Spleen (tissue), 11 donors: Measurements from ENCODE around the gene NHEJ1. TPM values are rescaled to one million over a fixed set of nuclear protein-coding genes. Genes with fewer than 3 reads are reported as not detected.

Experiments
- DNase-seq: peaks from one replicate; pipeline ENCODE4 v3.0.0-alpha.2; 2020
- H3K27ac ChIP-seq, 8 donors: fragments of 200-600 bp; sonication (generic) in 7 of 8; 1 replicate in 4 of 8; 2 replicates in 4 of 8; pipeline versions ENCODE4 v1.5.0 to v1.8.0; 2016 to 2021; ENCODE audit warnings: inconsistent platforms in 4 of 8, mild to moderate bottlenecking in 4 of 8, moderate library complexity in 1 of 8
- H3K27me3 ChIP-seq, 7 donors: fragments of 200-600 bp; sonication (generic) in 6 of 7; replicated peaks in 1 of 7; 1 replicate in 4 of 7; 2 replicates in 3 of 7; pipeline versions ENCODE4 v1.5.0 to v1.8.0; 2016 to 2021; ENCODE audit warnings: inconsistent platforms in 3 of 7, mild to moderate bottlenecking in 1 of 7
- H3K36me3 ChIP-seq, 6 donors: fragments of 200-600 bp; sonication (generic) in 5 of 6; 1 replicate in 4 of 6; 2 replicates in 2 of 6; pipeline versions ENCODE4 v1.5.0 to v1.8.0; 2016 to 2021; ENCODE audit warnings: inconsistent platforms in 2 of 6
- H3K4me1 ChIP-seq, 6 donors: fragments of 200-600 bp; sonication (generic) in 5 of 6; 1 replicate in 3 of 6; 2 replicates in 3 of 6; pipeline versions ENCODE4 v1.5.0 to v1.8.0; 2016 to 2021; ENCODE audit warnings: inconsistent platforms in 3 of 6
- H3K4me3 ChIP-seq, 8 donors: fragments of 200-600 bp; sonication (generic) in 7 of 8; 1 replicate in 4 of 8; 2 replicates in 4 of 8; pipeline versions ENCODE4 v1.5.0 to v1.8.0; 2016 to 2021; ENCODE audit warnings: inconsistent platforms in 4 of 8, mild to moderate bottlenecking in 4 of 8, moderate library complexity in 2 of 8
- H3K9me3 ChIP-seq, 8 donors: fragments of 200-600 bp; sonication (generic) in 7 of 8; 1 replicate in 4 of 8; 2 replicates in 4 of 8; pipeline versions ENCODE4 v1.5.0 to v1.8.0; 2016 to 2021; ENCODE audit warnings: inconsistent platforms in 4 of 8
- CTCF ChIP-seq, 11 experiments: fragments of 200-600 bp in 7 of 11; fragments of 450-650 bp in 4 of 11; sonication (generic) in 4 of 11; IDR thresholded peaks in 8 of 11; conservative IDR thresholded peaks in 3 of 11; 1 replicate in 7 of 11; 2 replicates in 4 of 11; pipeline versions ENCODE4 v1.4.0 to v1.8.0; 2016 to 2021; ENCODE audit warnings: antibody characterized with exemption in 11 of 11, inconsistent platforms in 4 of 11, mild to moderate bottlenecking in 1 of 11
- POLR2A ChIP-seq, 3 donors: fragments of 450-650 bp; IDR thresholded peaks; one replicate each; pipeline ENCODE4 v1.5.1; 2017; ENCODE audit warnings: antibody characterized with exemption in 3 of 3, mild to moderate bottlenecking in 1 of 3
- POLR2AphosphoS5 ChIP-seq, 3 donors: sonication (generic); formaldehyde crosslinking; IDR thresholded peaks; one replicate each; pipeline ENCODE4 v1.5.1; 2017; ENCODE audit warnings: antibody characterized with exemption in 3 of 3
- WGBS, 5 donors: extraction: QIAGEN DNeasy Blood & Tissue Kit in 3 of 5; methylation state at CpG; one replicate each; pipeline versions ENCODE4 v1.1.5 to v1.1.7; 2013 to 2018; 5-methylcytosine and 5-hydroxymethylcytosine counted together
- intact Hi-C: fragments of 100-400 bp; cut with DNase I; formaldehyde crosslinking; loops from one replicate; pipeline ENCODE4 v1.15.0; 2023; ENCODE audit warnings: low total_unique reads
- polyA plus RNA-seq, 3 donors: library from polyadenylated mRNA; stranded (reverse); fragments of 200-250 nt; gene quantifications; one replicate each; pipeline ENCODE4 v1.2.1, GENCODE V29; 2013
- total RNA-seq, 7 donors: library from RNA; depleted of rRNA in 3 of 7; stranded (reverse); fragments of >200 nt in 3 of 7; fragmentation: NEBNext Ultra II Directional in 4 of 7; extraction: Animal tissue kit (Norgen Biotek cat#: 25700) in 4 of 7; gene quantifications; one replicate each; pipeline versions ENCODE4 v1.1.0 to v1.2.1, GENCODE V29; 2016 to 2021
- donor health status: healthy with polysubstance abuse.
- donor health status: DM: no; HTN: no; CAD: no; lungs with moderate emphysema.
- donor health status: DM: no; HTN: no; CAD: no.
- donor health status: Bipolar disorder and iron deficiency.
- donor health status: healthy.
- donor health status: DM: no; HTN: no; CAD: no.
- donor health status: DM: yes; HTN: yes; CAD: no.

Gene NHEJ1
- total and polyA plus RNA-seq, 10 donors: 5.5 to 25.9 (median 14.0) TPM

- peaks cover 0 to 13% (median 0%) of the 10 kb centered on the region in 6 donors for H3K4me1 ChIP-seq
- no peaks in the 10 kb centered on the region for H3K9me3 ChIP-seq
- no peak overlapping the region for H3K27ac ChIP-seq
- H3K27me3 ChIP-seq: no peaks in the 10 kb centered on the region
- TF ChIP-seq CTCF (IDR thresholded peaks at IDR 0.05 in 8 of 11, conservative IDR thresholded peaks at IDR 0.05 in 3 of 11) (peak in 8 of 11 experiments; percentile 16 to 56 (median 44)), POLR2AphosphoS5 (IDR thresholded peaks at IDR 0.05) (no peak), POLR2A (IDR thresholded peaks at IDR 0.05) (no peak)
- H3K4me3 ChIP-seq: no peak overlapping the region
- DNase-seq: no peak
- intact Hi-C loops: no loop called here
- peaks cover 0 to 60% (median 39%) of the 10 kb centered on the region in 6 donors for H3K36me3 ChIP-seq
- WGBS, 5 donors: 65 to 68% (median 66%) methylated on average over 14 of the region's 14 CpGs
These were observed 87.0 kb downstream of the NHEJ1 start for GRCh38 chr2:219073413-219074129.

- TF ChIP-seq CTCF (IDR thresholded peaks at IDR 0.05 in 8 of 11, conservative IDR thresholded peaks at IDR 0.05 in 3 of 11) (no peak), POLR2AphosphoS5 (IDR thresholded peaks at IDR 0.05) (no peak), POLR2A (IDR thresholded peaks at IDR 0.05) (no peak)
- intact Hi-C loops: no loop called here
- peaks cover 0 to 56% (median 36%) of the 10 kb centered on the region in 6 donors for H3K36me3 ChIP-seq
- DNase-seq: no peak
- H3K27me3 ChIP-seq: no peaks in the 10 kb centered on the region
- no peak overlapping the region for H3K27ac ChIP-seq
- 91 to 95% (median 91%) methylated on average over 9 of the region's 9 CpGs for WGBS, 5 donors
- H3K9me3 ChIP-seq: no peaks in the 10 kb centered on the region
- H3K4me1 ChIP-seq: peaks cover 0 to 13% (median 0%) of the 10 kb centered on the region in 6 donors
- no peak overlapping the region for H3K4me3 ChIP-seq
These were observed 87.8 kb downstream of the NHEJ1 start for GRCh38 chr2:219072741-219073250.

GRCh38 chr2:219071131-219071816 lies 89.3 kb downstream of the NHEJ1 start:
- WGBS, 5 donors: 80 to 94% (median 93%) methylated on average over 6 of the region's 6 CpGs
- Histone ChIP-seq H3K36me3 (peaks cover 0 to 41% (median 22%) of the 10 kb centered on the region in 6 donors), H3K4me1 (peaks cover 0 to 8% (median 0%) of the 10 kb centered on the region in 6 donors), H3K9me3 (no peaks in the 10 kb centered on the region), H3K4me3 (no peak overlapping the region), H3K27ac (no peak overlapping the region), H3K27me3 (no peaks in the 10 kb centered on the region)
- no peak for DNase-seq
- TF ChIP-seq CTCF (IDR thresholded peaks at IDR 0.05 in 8 of 11, conservative IDR thresholded peaks at IDR 0.05 in 3 of 11): no peak
- TF ChIP-seq POLR2A (IDR thresholded peaks at IDR 0.05): no peak
- no peak for TF ChIP-seq POLR2AphosphoS5 (IDR thresholded peaks at IDR 0.05)
- intact Hi-C loops: no loop called here

- TF ChIP-seq POLR2A (IDR thresholded peaks at IDR 0.05): no peak
- no peak for TF ChIP-seq POLR2AphosphoS5 (IDR thresholded peaks at IDR 0.05)
- TF ChIP-seq CTCF (IDR thresholded peaks at IDR 0.05 in 8 of 11, conservative IDR thresholded peaks at IDR 0.05 in 3 of 11): no peak
- H3K9me3 ChIP-seq: no peaks in the 10 kb centered on the region
- no peak for DNase-seq
- intact Hi-C loops: no loop called here
- peaks cover 4 to 43% (median 28%) of the 10 kb centered on the region in 7 donors for H3K27me3 ChIP-seq
- no peak overlapping the region for H3K27ac ChIP-seq
- peaks cover 0 to 11% (median 8%) of the 10 kb centered on the region in 6 donors for H3K4me1 ChIP-seq
- 79 to 93% (median 84%) methylated on average over 1 of the region's 1 CpG for WGBS, 5 donors
- H3K36me3 ChIP-seq: no peaks in the 10 kb centered on the region
- no peak overlapping the region for H3K4me3 ChIP-seq
These were observed 95.1 kb downstream of the NHEJ1 start for GRCh38 chr2:219065484-219065883.
